Thyroid gland (tissue), 4 donors: ENCODE results near the gene MORN5. TPM values are rescaled to one million over a fixed set of nuclear protein-coding genes. Genes with fewer than 3 reads are reported as not detected.

Source experiments
- DNase-seq, 2 donors: peaks; one replicate each; pipeline ENCODE4 v3.0.0-alpha.2; 2019
- H3K27ac ChIP-seq, 3 donors: fragments of 200-600 bp; sonication (generic); 1 replicate in 2 of 3; 2 replicates in 1 of 3; pipeline ENCODE4 v1.5.1; 2016 to 2019; ENCODE audit warnings: mild to moderate bottlenecking in 1 of 3, moderate library complexity in 1 of 3
- H3K27me3 ChIP-seq: fragments of 200-600 bp; sonication (generic); one replicate; pipeline ENCODE4 v1.5.1; 2019
- H3K36me3 ChIP-seq, 2 donors: fragments of 200-600 bp; sonication (generic); one replicate each; pipeline ENCODE4 v1.5.1; 2016 to 2019
- H3K4me1 ChIP-seq, 2 donors: fragments of 200-600 bp; sonication (generic); one replicate each; pipeline ENCODE4 v1.5.1; 2017 to 2019
- H3K4me3 ChIP-seq, 3 donors: fragments of 200-600 bp; sonication (generic); replicated peaks in 1 of 3; 1 replicate in 2 of 3; 2 replicates in 1 of 3; pipeline ENCODE4 v1.5.1; 2016; ENCODE audit warnings: mild to moderate bottlenecking in 1 of 3
- H3K9me3 ChIP-seq: fragments of 200-600 bp; sonication (generic); one replicate; pipeline ENCODE4 v1.5.1; 2017
- POLR2A ChIP-seq, 2 donors: fragments of 450-650 bp; IDR thresholded peaks; one replicate each; pipeline ENCODE4 v1.6.1; 2017; ENCODE audit warnings: antibody characterized with exemption in 2 of 2, mild to moderate bottlenecking in 2 of 2, moderate library complexity in 1 of 2
- WGBS, 2 donors: methylation state at CpG; one replicate each; pipeline ENCODE4 v1.1.5; 2017; 5-methylcytosine and 5-hydroxymethylcytosine counted together
- intact Hi-C: fragments of 100-400 bp; cut with DNase I; formaldehyde crosslinking; loops from one replicate; pipeline ENCODE4 v1.15.1; 2023
- total RNA-seq, 4 donors: library from RNA; depleted of rRNA; stranded (reverse); fragments of >200 nt; gene quantifications; one replicate each; pipeline ENCODE4 v1.2.3, GENCODE V29; 2016
- TF ChIP-seq, protein P1 (sequence below), 6 experiments: fragments of 200-600 bp in 3 of 6; fragments of 450-650 bp in 3 of 6; sonication (generic) in 3 of 6; IDR thresholded peaks; one replicate each; pipeline ENCODE4 v1.5.1; 2016 to 2019; ENCODE audit warnings: antibody characterized with exemption in 6 of 6, mild to moderate bottlenecking in 2 of 6, inconsistent platforms in 1 of 6, moderate library complexity in 1 of 6

The MORN5 gene
- total RNA-seq, 4 donors from 2014 or later, result not detected

DNA sequence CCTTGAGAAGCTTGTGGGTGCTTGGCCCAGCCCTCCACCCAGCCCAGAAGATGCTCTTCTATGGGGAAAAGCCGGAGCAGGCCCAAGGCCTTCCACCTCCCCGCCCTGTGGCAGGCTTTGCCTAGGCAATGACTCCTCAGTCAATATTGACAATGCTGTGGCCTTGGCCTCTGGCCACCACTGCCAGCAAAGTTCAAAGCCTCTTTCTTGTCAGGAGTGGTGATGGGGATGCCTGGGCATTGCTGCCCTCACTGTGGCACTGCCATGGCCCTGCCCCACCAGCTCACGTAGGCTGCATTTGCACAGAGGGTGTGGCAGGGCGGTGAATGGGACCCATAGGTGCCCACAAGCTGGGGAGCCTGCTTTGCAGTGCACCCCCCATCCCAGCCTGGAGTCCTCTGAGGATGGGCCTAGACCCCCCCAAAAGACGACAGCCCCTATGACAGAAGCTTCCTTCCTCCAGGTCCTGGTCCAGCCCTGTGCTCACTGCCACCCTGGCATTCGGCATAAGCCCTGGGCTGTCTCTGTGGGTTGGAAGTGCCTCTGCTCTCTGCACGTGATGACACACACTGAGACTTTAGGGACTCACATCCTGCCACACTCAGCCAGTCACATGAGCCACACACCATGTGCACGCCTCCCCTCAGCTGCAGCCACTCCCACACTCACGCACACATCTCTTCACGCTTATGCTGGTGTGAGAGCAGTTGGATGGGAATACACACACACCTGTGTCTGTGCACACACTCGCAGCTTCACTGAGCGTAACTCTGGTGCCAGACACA is 31.1 kb downstream of the MORN5 start:
- Histone ChIP-seq H3K27ac (no peak overlapping the region), H3K9me3 (no peaks in the 10 kb centered on the region), H3K4me3 (no peak overlapping the region), H3K4me1 (no peaks in the 10 kb centered on the region), H3K36me3 (no peaks in the 10 kb centered on the region), H3K27me3 (no peaks in the 10 kb centered on the region)
- intact Hi-C loops, result no loop called here
- TF ChIP-seq, protein P1, sequence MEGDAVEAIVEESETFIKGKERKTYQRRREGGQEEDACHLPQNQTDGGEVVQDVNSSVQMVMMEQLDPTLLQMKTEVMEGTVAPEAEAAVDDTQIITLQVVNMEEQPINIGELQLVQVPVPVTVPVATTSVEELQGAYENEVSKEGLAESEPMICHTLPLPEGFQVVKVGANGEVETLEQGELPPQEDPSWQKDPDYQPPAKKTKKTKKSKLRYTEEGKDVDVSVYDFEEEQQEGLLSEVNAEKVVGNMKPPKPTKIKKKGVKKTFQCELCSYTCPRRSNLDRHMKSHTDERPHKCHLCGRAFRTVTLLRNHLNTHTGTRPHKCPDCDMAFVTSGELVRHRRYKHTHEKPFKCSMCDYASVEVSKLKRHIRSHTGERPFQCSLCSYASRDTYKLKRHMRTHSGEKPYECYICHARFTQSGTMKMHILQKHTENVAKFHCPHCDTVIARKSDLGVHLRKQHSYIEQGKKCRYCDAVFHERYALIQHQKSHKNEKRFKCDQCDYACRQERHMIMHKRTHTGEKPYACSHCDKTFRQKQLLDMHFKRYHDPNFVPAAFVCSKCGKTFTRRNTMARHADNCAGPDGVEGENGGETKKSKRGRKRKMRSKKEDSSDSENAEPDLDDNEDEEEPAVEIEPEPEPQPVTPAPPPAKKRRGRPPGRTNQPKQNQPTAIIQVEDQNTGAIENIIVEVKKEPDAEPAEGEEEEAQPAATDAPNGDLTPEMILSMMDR (IDR thresholded peaks at IDR 0.05), result no peak
- no peak for TF ChIP-seq POLR2A (IDR thresholded peaks at IDR 0.05)
- DNase-seq, result no peak
- 76 to 82% methylated on average over 9 of the region's 12 CpGs for WGBS, 2 donors

DNA sequence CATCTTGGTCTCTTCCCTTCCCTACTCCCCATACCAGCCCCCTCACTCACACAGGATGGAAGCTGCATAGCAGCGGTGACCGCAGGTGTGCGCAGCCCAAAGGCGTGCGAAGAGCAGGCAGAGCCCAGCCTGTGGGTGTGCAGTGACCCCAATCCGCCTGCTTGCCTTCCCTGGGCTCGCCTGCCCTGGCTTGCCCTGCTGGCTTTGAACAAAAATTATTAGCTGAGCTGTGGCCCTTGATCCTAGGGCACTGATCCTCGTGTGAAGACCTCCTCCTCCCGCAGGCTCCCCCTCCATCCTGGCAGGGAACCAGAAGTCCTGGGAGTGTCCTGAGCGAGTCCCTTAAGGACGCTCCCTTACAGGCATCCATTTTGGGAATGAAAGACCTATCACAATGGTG is 31.9 kb downstream of the MORN5 start:
- 54 to 74% methylated on average over 10 to 11 of the region's 11 CpGs for WGBS, 2 donors
- intact Hi-C loops, result no loop called here
- Histone ChIP-seq H3K9me3 (no peaks in the 10 kb centered on the region), H3K4me3 (no peak overlapping the region), H3K4me1 (no peaks in the 10 kb centered on the region), H3K36me3 (no peaks in the 10 kb centered on the region), H3K27me3 (no peaks in the 10 kb centered on the region), H3K27ac (no peak overlapping the region)
- TF ChIP-seq POLR2A (IDR thresholded peaks at IDR 0.05), result no peak
- TF ChIP-seq, protein P1 (IDR thresholded peaks at IDR 0.05), result no peak
- DNase-seq, result no peak

DNA sequence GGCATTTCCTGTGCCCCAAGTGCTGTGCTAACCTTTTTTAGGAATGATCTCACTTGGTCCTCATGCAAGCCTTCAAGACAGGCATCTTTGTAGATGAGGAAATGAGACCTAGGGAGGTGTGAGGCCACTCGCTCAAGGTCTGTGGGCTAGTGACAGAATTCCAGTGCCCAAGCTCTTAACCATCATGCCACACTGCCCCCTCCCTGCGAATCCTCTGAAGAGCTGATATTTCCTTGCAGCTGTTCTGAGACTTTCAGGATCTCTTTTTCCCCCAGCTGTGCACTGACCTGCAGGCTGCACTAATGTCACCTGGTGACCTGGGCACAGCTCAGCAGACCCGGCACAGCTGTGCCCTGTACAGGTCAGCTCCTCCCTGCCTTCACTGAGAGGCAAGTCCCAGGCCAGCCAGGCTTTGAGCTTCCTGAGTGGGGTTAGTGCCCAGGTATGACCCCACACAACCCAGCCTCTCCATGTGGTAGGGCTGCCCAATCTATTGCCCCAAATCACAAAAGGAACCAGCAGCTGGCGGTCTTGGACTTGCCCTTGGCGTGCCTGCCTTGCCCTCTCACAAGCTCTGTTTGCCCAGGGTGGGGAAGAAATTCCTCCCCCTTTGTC is 32.7 kb downstream of the MORN5 start:
- H3K27me3 ChIP-seq, result no peaks in the 10 kb centered on the region
- H3K36me3 ChIP-seq, result no peaks in the 10 kb centered on the region
- no peaks in the 10 kb centered on the region for H3K9me3 ChIP-seq
- H3K27ac ChIP-seq, result no peak overlapping the region
- no peak overlapping the region for H3K4me3 ChIP-seq
- H3K4me1 ChIP-seq, result no peaks in the 10 kb centered on the region
- TF ChIP-seq, protein P1 (IDR thresholded peaks at IDR 0.05), result no peak
- TF ChIP-seq POLR2A (IDR thresholded peaks at IDR 0.05), result no peak
- 87 to 89% methylated on average over 5 of the region's 5 CpGs for WGBS, 2 donors
- intact Hi-C loops, result no loop called here
- DNase-seq, result no peak

DNA sequence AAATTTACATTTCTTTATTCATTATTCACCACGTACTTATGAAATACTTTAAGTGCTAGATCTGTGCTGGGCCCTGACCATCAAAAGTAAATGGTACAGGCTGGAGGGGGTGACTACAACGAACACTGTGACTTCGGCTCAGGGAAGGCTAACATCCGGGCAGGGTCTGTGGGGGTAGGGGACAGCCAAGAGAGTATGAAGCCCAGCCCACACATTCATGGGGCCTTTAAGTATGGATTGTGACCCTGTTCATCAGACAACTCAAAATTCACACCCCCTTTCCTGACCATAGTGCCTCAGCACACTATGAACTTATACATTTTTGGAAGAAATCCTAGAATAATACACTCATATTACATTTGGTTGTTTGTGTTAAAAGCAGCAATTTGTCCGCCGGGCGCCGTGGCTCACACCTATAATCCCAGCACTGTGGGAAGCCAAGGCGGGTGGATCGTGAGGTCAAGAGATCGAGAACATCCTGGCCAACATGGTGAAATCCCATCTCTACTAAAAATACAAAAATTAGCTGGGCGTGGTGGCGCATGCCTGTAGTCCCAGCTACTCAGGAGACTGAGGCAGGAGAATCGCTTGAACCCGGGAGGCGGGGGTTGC is 33.3 kb downstream of the MORN5 start:
- no peak overlapping the region for H3K27ac ChIP-seq
- H3K4me1 ChIP-seq, result no peaks in the 10 kb centered on the region
- H3K36me3 ChIP-seq, result no peaks in the 10 kb centered on the region
- TF ChIP-seq, protein P1 (IDR thresholded peaks at IDR 0.05), result no peak
- no peak for TF ChIP-seq POLR2A (IDR thresholded peaks at IDR 0.05)
- no peak for DNase-seq
- intact Hi-C loops, result no loop called here
- 79 to 85% methylated on average over 16 of the region's 16 CpGs for WGBS, 2 donors
- no peaks in the 10 kb centered on the region for H3K27me3 ChIP-seq
- H3K4me3 ChIP-seq, result no peak overlapping the region
- H3K9me3 ChIP-seq, result no peaks in the 10 kb centered on the region

DNA sequence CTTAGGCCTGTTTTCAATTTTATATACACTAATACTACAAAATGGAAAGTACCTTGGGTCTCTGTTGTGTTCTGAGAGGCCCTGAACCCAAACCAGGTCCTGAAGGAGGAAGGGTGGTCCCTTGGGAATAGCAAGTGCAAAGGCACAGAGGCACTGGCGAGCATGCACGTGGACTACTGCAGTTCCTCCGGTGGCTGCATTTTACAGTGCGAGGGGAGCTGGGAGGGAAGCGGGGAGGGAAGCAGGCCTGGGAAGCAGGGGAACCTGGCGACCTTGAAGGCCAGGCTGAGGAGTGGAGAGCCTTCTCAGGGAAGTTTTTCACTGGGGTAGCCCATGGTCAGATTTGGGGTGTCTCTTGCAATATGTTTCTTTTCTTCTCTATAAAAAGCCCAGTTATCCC is 33.9 kb downstream of the MORN5 start:
- H3K27ac ChIP-seq, result no peak overlapping the region
- intact Hi-C loops, result no loop called here
- DNase-seq, result no peak
- no peaks in the 10 kb centered on the region for H3K4me1 ChIP-seq
- no peaks in the 10 kb centered on the region for H3K27me3 ChIP-seq
- H3K4me3 ChIP-seq, result no peak overlapping the region
- H3K36me3 ChIP-seq, result no peaks in the 10 kb centered on the region
- H3K9me3 ChIP-seq, result no peaks in the 10 kb centered on the region
- TF ChIP-seq, protein P1 (IDR thresholded peaks at IDR 0.05), result no peak
- TF ChIP-seq POLR2A (IDR thresholded peaks at IDR 0.05), result no peak
- WGBS, 2 donors, result 86 to 87% methylated on average over 6 of the region's 6 CpGs
